CD14-positive monocyte (primary cell): ENCODE results near the gene CIITA. TPM values are rescaled to one million over a fixed set of nuclear protein-coding genes. Genes with fewer than 3 reads are reported as not detected.
A peak's percentile ranks its signal among the peaks of the same experiment; 100 is the strongest.

Experiments used
- DNase-seq, 3 donors: peaks; one replicate each; pipeline ENCODE4 v3.0.0-alpha.2; 2011 to 2022
- H2AFZ ChIP-seq: 2 replicates; pipeline ENCODE4 v1.6.0; 2012; ENCODE audit warnings: mild to moderate bottlenecking, low read depth, low read length, inconsistent platforms; ENCODE audit not compliant: insufficient read depth, poor library complexity, severe bottlenecking
- H3K27ac ChIP-seq, 2 donors: 1 replicate in 1 of 2; 2 replicates in 1 of 2; pipeline ENCODE4 v1.5.1; 2012 to 2013; ENCODE audit warnings: low read length in 2 of 2, control low read depth in 1 of 2, inconsistent platforms in 1 of 2, low read depth in 1 of 2, mild to moderate bottlenecking in 1 of 2
- H3K27me3 ChIP-seq, 2 donors: one replicate each; pipeline versions ENCODE4 v1.6.0 to v1.6.1; 2011 to 2013; ENCODE audit warnings: low read length in 2 of 2; ENCODE audit not compliant: control insufficient read depth in 2 of 2, insufficient read depth in 2 of 2
- H3K36me3 ChIP-seq, 2 donors: replicated peaks in 1 of 2; 1 replicate in 1 of 2; 2 replicates in 1 of 2; pipeline versions ENCODE4 v1.5.1 to v1.6.1; 2012 to 2013; ENCODE audit warnings: low read length in 2 of 2, control low read depth in 1 of 2, inconsistent platforms in 1 of 2, mild to moderate bottlenecking in 1 of 2; ENCODE audit not compliant: insufficient read depth in 2 of 2, control insufficient read depth in 1 of 2
- H3K4me1 ChIP-seq, 2 donors: 1 replicate in 1 of 2; 2 replicates in 1 of 2; pipeline versions ENCODE4 v1.5.1 to v1.6.1; 2012 to 2013; ENCODE audit warnings: low read length in 2 of 2, control low read depth in 1 of 2, inconsistent platforms in 1 of 2, mild to moderate bottlenecking in 1 of 2, moderate library complexity in 1 of 2; ENCODE audit not compliant: insufficient read depth in 2 of 2, control insufficient read depth in 1 of 2
- H3K4me2 ChIP-seq: replicated peaks from 2 replicates; pipeline ENCODE3; 2012; ENCODE audit warnings: low read length, moderate library complexity, mild to moderate bottlenecking; ENCODE audit not compliant: poor library complexity, severe bottlenecking; ENCODE audit errors: extremely low read depth
- H3K4me3 ChIP-seq, 3 experiments: fragments of 200-600 bp in 1 of 3; sonication (generic) in 1 of 3; replicated peaks in 1 of 3; 1 replicate in 2 of 3; 2 replicates in 1 of 3; pipeline ENCODE4 v1.5.1; 2011 to 2013; ENCODE audit warnings: low read length in 3 of 3, mild to moderate bottlenecking in 3 of 3, control low read depth in 2 of 3, low read depth in 2 of 3, inconsistent platforms in 1 of 3, moderate library complexity in 1 of 3
- H3K79me2 ChIP-seq: 2 replicates; pipeline ENCODE4 v1.6.0; 2012; ENCODE audit warnings: mild to moderate bottlenecking, control low read depth, inconsistent platforms, low read length, moderate library complexity; ENCODE audit not compliant: insufficient read depth
- H3K9ac ChIP-seq: 2 replicates; pipeline ENCODE4 v1.6.0; 2017; ENCODE audit warnings: low read length, mild to moderate bottlenecking; ENCODE audit not compliant: insufficient read depth, poor library complexity, severe bottlenecking
- H3K9me3 ChIP-seq, 2 donors: replicated peaks in 1 of 2; 1 replicate in 1 of 2; 2 replicates in 1 of 2; pipeline versions ENCODE4 v1.5.1 to v1.6.1; 2012 to 2013; ENCODE audit warnings: low read length in 2 of 2, control low read depth in 1 of 2; ENCODE audit not compliant: control insufficient read depth in 1 of 2, insufficient read depth in 1 of 2
- H4K20me1 ChIP-seq: 2 replicates; pipeline ENCODE4 v1.6.0; 2012; ENCODE audit warnings: mild to moderate bottlenecking, low read length, control low read depth, moderate library complexity; ENCODE audit not compliant: insufficient read depth
- H3K27ac Mint-ChIP-seq, 7 donors: one replicate each; pipeline ENCODE4 v1.8.0; 2020; ENCODE audit warnings: mild to moderate bottlenecking in 7 of 7, mixed read lengths in 7 of 7, moderate library complexity in 6 of 7, inconsistent platforms in 2 of 7
- H3K27me3 Mint-ChIP-seq, 3 donors: one replicate each; pipeline ENCODE4 v1.8.0; 2021 to 2022; ENCODE audit warnings: low read depth in 3 of 3, mild to moderate bottlenecking in 3 of 3, mixed read lengths in 3 of 3, moderate library complexity in 3 of 3, inconsistent platforms in 1 of 3
- H3K36me3 Mint-ChIP-seq, 2 donors: one replicate each; pipeline ENCODE4 v1.8.0; 2020; ENCODE audit warnings: mixed read lengths in 2 of 2, inconsistent platforms in 1 of 2, mild to moderate bottlenecking in 1 of 2
- H3K4me1 Mint-ChIP-seq: one replicate; pipeline ENCODE4 v1.8.0; 2020; ENCODE audit warnings: mild to moderate bottlenecking, mixed read lengths
- H3K4me3 Mint-ChIP-seq, 2 donors: one replicate each; pipeline ENCODE4 v1.8.0; 2020; ENCODE audit warnings: mild to moderate bottlenecking in 2 of 2, mixed read lengths in 2 of 2, moderate library complexity in 1 of 2
- H3K9me3 Mint-ChIP-seq, 7 donors: one replicate each; pipeline ENCODE4 v1.8.0; 2020 to 2022; ENCODE audit warnings: mixed read lengths in 7 of 7, mild to moderate bottlenecking in 6 of 7, moderate library complexity in 6 of 7, inconsistent platforms in 2 of 7
- WGBS: methylation state at CpG from one replicate; pipeline ENCODE4 v1.1.5; 2013; ENCODE audit warnings: missing lambda C conversion rate; ENCODE audit not compliant: insufficient coverage; 5-methylcytosine and 5-hydroxymethylcytosine counted together
- intact Hi-C, 2 donors: fragments of 100-400 bp; cut with micrococcal nuclease; formaldehyde crosslinking; loops; one replicate each; pipeline versions ENCODE4 v1.15.0 to v1.15.1; 2023
- polyA plus RNA-seq, 3 donors: library from polyadenylated mRNA; depleted of rRNA in 1 of 3; unstranded in 2 of 3; stranded (reverse) in 1 of 3; fragments of 300-500 nt in 2 of 3; fragments of >200 nt in 1 of 3; fragmentation: Illumina TruSeq in 2 of 3; gene quantifications; 1 replicate in 2 of 3; 2 replicates in 1 of 3; pipeline ENCODE4 v1.2.3, GENCODE V29; 2012 to 2021
- TF ChIP-seq, protein P1 (sequence below): fragments of 200-600 bp; IDR thresholded peaks from one replicate; pipeline ENCODE4 v1.8.0; 2022; ENCODE audit warnings: antibody characterized with exemption, mild to moderate bottlenecking

The CIITA gene
- polyA plus RNA-seq, 3 donors, result 15.6 to 178 (median 22.1) TPM

DNA sequence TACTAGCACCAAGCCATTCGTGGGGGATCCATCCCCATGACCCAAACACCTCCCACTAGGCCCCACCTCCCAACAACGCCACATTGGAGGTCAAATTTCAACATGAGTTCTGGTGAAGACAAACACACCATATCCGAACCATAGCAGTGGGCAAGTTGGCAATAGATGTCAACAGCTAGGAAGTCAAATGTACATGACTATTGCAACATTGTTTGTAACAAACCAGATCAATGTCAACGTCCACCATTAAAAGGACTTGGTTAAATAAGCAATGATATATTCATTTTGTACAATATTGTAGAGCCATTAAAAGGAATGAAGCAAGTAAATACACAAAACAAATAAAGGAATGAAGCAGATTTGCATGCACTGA lies 26.5 kb upstream of the CIITA start:
- Mint-ChIP-seq H3K27me3 (peaks cover 0 to 4% (median 1%) of the 10 kb centered on the region in 3 donors), H3K9me3 (peaks cover 0 to 2% (median 0%) of the 10 kb centered on the region in 7 donors)

DNA sequence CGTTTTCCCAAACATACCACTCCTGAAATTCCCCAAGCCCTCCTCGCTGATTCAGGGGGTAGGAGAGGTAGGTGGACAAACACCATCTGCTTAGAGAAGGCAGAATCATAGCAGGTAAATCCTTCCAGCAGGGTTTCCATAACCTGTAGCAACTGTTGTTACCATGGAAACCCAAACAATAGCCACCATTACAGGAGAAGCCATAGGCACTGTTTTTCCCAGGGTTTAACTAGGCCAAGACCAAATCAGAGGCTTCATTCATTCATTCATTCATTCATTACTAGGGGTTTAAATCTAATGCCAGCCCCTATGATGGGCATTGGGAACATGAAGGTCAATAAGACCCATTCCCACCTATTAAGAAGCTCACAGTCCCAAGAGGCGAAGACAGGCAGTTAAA lies 25.5 kb upstream of the CIITA start:
- intact Hi-C loops, result no loop called here
- Histone ChIP-seq H3K4me1 (peaks cover 61 to 65% of the 10 kb centered on the region in 2 donors), H3K36me3 (no peaks in the 10 kb centered on the region), H3K27ac (peak overlapping the region in 1 of 2 donors; percentile 73), H3K4me2 (no peak overlapping the region), H3K79me2 (no peaks in the 10 kb centered on the region), H3K4me3 (no peak overlapping the region), H3K9me3 (no peaks in the 10 kb centered on the region), H3K27me3 (no peaks in the 10 kb centered on the region), H3K9ac (no peak overlapping the region), H4K20me1 (no peaks in the 10 kb centered on the region), H2AFZ (no peak overlapping the region)
- Mint-ChIP-seq H3K4me3 (no peak overlapping the region), H3K4me1 (peaks cover 63% of the 10 kb centered on the region), H3K36me3 (no peaks in the 10 kb centered on the region), H3K27ac (peak overlapping the region in 4 of 7 donors; percentile 30 to 87 (median 81)), H3K27me3 (peaks cover 0 to 4% (median 1%) of the 10 kb centered on the region in 3 donors), H3K9me3 (peaks cover 0 to 2% (median 0%) of the 10 kb centered on the region in 7 donors)
- no CpG with 5 or more reads among the region's 3 CpGs for WGBS
- no peak for DNase-seq
- TF ChIP-seq, protein P1, sequence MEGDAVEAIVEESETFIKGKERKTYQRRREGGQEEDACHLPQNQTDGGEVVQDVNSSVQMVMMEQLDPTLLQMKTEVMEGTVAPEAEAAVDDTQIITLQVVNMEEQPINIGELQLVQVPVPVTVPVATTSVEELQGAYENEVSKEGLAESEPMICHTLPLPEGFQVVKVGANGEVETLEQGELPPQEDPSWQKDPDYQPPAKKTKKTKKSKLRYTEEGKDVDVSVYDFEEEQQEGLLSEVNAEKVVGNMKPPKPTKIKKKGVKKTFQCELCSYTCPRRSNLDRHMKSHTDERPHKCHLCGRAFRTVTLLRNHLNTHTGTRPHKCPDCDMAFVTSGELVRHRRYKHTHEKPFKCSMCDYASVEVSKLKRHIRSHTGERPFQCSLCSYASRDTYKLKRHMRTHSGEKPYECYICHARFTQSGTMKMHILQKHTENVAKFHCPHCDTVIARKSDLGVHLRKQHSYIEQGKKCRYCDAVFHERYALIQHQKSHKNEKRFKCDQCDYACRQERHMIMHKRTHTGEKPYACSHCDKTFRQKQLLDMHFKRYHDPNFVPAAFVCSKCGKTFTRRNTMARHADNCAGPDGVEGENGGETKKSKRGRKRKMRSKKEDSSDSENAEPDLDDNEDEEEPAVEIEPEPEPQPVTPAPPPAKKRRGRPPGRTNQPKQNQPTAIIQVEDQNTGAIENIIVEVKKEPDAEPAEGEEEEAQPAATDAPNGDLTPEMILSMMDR, result no peak

More for the DNA sequence above, 26.5 kb upstream of the CIITA start:
- H3K9ac ChIP-seq, result no peak overlapping the region
- no peaks in the 10 kb centered on the region for H3K27me3 ChIP-seq
- Mint-ChIP-seq H3K27ac (no peak overlapping the region), H3K4me1 (peaks cover 73% of the 10 kb centered on the region), H3K4me3 (no peak overlapping the region), H3K36me3 (no peaks in the 10 kb centered on the region)
- no peaks in the 10 kb centered on the region for H3K36me3 ChIP-seq
- H3K4me2 ChIP-seq, result no peak overlapping the region
- peaks cover 70 to 76% of the 10 kb centered on the region in 2 donors for H3K4me1 ChIP-seq
- intact Hi-C loops, result no loop called here
- H4K20me1 ChIP-seq, result no peaks in the 10 kb centered on the region
- no peak overlapping the region for H3K27ac ChIP-seq
- no peak overlapping the region for H2AFZ ChIP-seq
- H3K79me2 ChIP-seq, result no peaks in the 10 kb centered on the region
- no CpG with 5 or more reads among the region's 4 CpGs for WGBS
- TF ChIP-seq, protein P1, result no peak
- no peaks in the 10 kb centered on the region for H3K9me3 ChIP-seq
- H3K4me3 ChIP-seq, result no peak overlapping the region
- no peak for DNase-seq
